Neuron (in vitro differentiated cells): ENCODE measurements around the gene UBR1.
"Not testable (repeated sequence)": the region's sequence is repeated elsewhere in the genome, so short reads cannot be mapped to it uniquely, and the experiment has no call there.

Experiments used
- H2AFZ ChIP-seq: one replicate; pipeline ENCODE4 v1.6.1; 2013; ENCODE audit warnings: low read depth, mild to moderate bottlenecking, inconsistent platforms, low read length, moderate library complexity
- H3K27me3 ChIP-seq: one replicate; pipeline ENCODE4 v1.6.1; 2013; ENCODE audit warnings: low read length; ENCODE audit not compliant: insufficient read depth
- H3K36me3 ChIP-seq: one replicate; pipeline ENCODE4 v1.6.1; 2013; ENCODE audit warnings: low read length; ENCODE audit not compliant: insufficient read depth
- H3K4me1 ChIP-seq: one replicate; pipeline ENCODE4 v1.6.1; 2013; ENCODE audit warnings: low read length; ENCODE audit not compliant: insufficient read depth
- H3K4me3 ChIP-seq: 2 replicates; pipeline ENCODE4 v1.5.1; 2013; ENCODE audit warnings: mild to moderate bottlenecking, low read length, moderate library complexity
- H3K9me3 ChIP-seq: one replicate; pipeline ENCODE4 v1.6.1; 2013; ENCODE audit warnings: low read length

The UBR1 gene

DNA sequence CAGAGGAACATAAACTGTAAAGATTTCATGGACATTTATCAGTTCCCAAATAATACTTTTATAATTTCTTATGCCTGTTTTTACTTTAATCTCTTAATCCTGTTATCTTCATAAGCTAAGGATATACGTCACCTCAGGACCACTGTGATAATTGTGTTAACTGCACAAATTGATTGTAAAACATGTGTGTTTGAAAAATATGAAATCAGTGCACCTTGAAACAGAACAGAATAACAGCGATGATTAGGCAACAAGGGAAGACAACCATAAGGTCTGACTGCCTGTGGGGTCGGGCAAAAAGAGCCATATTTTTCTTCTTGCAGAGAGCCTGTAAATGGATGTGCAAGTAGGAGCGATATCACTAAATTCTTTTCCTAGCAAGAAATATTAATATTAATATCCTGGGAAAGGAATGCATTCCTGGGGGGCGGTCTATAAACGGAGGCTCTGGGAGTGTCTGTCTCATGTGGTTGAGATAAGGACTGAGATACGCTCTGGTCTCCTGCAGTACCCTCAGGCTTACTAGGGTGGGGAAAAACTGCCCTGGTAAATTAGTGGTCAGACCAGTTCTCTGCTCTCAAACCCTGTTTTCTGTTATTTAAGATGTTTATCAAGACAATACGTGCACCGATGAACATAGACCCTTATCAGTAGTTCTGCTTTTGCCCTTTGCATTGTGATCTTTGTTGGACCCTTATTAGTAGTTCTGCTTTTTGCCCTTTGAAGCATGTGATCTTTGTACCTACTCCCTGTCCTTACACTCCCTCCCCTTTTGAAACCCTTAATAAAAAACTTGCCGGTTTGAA is 22.5 kb upstream of the UBR1 start:
- H3K36me3 ChIP-seq, H3K4me3 ChIP-seq, H3K9me3 ChIP-seq, H3K4me1 ChIP-seq, H2AFZ ChIP-seq, H3K27me3 ChIP-seq: not testable (repeated sequence)

GRCh38 chr15:43127752-43128151 is 21.9 kb upstream of the UBR1 start:
- Histone ChIP-seq H3K27me3 (no peaks in the 10 kb centered on the region), H3K9me3 (no peaks in the 10 kb centered on the region), H3K36me3 (no peaks in the 10 kb centered on the region), H3K4me1 (peaks cover 5% of the 10 kb centered on the region), H2AFZ (no peak overlapping the region), H3K4me3 (no peak overlapping the region)

GRCh38 chr15:43126356-43126755 is 20.5 kb upstream of the UBR1 start:
- no peaks in the 10 kb centered on the region for H3K9me3 ChIP-seq
- H3K36me3 ChIP-seq: no peaks in the 10 kb centered on the region
- no peaks in the 10 kb centered on the region for H3K27me3 ChIP-seq
- peaks cover 8% of the 10 kb centered on the region for H3K4me1 ChIP-seq
- H2AFZ ChIP-seq: no peak overlapping the region
- H3K4me3 ChIP-seq: no peak overlapping the region

- no peaks in the 10 kb centered on the region for H3K9me3 ChIP-seq
- H3K4me3 ChIP-seq: no peak overlapping the region
- peaks cover 6% of the 10 kb centered on the region for H3K27me3 ChIP-seq
- no peak overlapping the region for H2AFZ ChIP-seq
- H3K4me1 ChIP-seq: peaks cover 8% of the 10 kb centered on the region
- H3K36me3 ChIP-seq: no peaks in the 10 kb centered on the region
Measured at GRCh38 chr15:43125100-43125661, 19.3 kb upstream of the UBR1 start.

DNA sequence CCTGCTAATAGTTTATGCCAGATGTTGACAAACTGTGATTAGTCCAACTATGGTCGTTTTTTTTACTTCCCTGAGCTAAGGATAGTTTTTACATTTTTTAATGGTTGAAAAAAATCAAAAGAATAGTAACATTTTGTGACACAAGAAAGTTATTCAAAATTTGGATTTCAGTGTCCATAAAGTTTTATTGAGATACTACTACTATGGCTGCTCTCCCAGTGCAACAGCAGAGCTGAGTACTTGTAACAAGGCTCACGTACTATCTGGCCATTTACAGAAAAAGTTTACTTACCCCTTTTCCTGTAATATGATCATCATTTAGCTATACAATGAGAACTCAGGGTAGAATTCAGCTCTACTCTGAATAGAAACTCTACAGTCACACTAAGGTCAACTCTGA is 16.0 kb upstream of the UBR1 start:
- Histone ChIP-seq H3K36me3 (no peaks in the 10 kb centered on the region), H3K4me3 (no peak overlapping the region)

DNA sequence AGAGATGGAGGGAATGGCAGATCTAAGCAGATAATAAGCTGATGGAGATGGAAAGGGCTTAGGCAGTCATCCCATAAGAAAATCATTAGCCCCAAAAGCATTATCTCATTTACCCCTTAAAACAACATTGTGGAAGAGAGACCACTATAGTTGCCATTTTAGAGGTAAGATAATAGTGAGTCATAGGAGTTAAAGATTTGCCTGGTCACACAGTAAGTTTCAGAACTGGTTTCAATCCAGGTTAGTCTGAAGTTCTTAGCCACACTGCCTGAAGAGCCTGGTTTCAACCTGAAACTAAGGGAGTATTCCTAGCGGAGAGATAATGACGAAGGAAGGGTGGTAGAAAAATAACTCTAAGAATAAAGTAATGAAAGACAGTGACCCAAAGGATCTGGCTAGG is 13.0 kb upstream of the UBR1 start:
- H3K4me1 ChIP-seq: peaks cover 8% of the 10 kb centered on the region
- no peak overlapping the region for H2AFZ ChIP-seq
- H3K9me3 ChIP-seq: no peaks in the 10 kb centered on the region
- no peaks in the 10 kb centered on the region for H3K36me3 ChIP-seq
- H3K27me3 ChIP-seq: peaks cover 8% of the 10 kb centered on the region
- no peak overlapping the region for H3K4me3 ChIP-seq

More for the DNA sequence above, 16.0 kb upstream of the UBR1 start:
- Histone ChIP-seq H2AFZ (no peak overlapping the region), H3K27me3 (peaks cover 8% of the 10 kb centered on the region), H3K9me3 (no peaks in the 10 kb centered on the region), H3K4me1 (peaks cover 8% of the 10 kb centered on the region)

GRCh38 chr15:43118286-43118685 is 12.4 kb upstream of the UBR1 start:
- no peak overlapping the region for H2AFZ ChIP-seq
- no peaks in the 10 kb centered on the region for H3K9me3 ChIP-seq
- H3K36me3 ChIP-seq: no peaks in the 10 kb centered on the region
- no peak overlapping the region for H3K4me3 ChIP-seq
- peaks cover 8% of the 10 kb centered on the region for H3K27me3 ChIP-seq
- peaks cover 5% of the 10 kb centered on the region for H3K4me1 ChIP-seq

DNA sequence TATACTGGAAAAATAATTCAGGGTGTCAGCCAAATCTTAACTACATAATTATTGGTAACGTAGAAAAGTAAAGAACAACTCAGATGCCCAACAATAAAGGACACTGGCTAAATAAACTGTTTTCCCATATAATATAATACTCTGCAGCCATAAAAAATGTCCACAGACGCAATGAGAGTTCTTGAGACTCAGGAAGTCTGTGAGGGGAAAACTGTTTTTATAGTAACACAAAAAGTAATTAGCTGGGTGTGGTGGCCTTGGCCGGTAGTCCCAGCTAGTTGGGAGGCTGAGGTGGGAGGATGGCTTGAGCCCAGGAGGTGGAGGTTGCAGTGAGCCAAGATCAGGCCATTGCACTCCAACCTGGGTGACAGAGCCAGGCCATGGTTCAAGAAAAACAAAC is 5.5 kb upstream of the UBR1 start:
- Histone ChIP-seq H3K4me1 (no peaks in the 10 kb centered on the region), H3K27me3 (no peaks in the 10 kb centered on the region), H2AFZ (no peak overlapping the region), H3K36me3 (no peaks in the 10 kb centered on the region), H3K9me3 (no peaks in the 10 kb centered on the region), H3K4me3 (no peak overlapping the region)

DNA sequence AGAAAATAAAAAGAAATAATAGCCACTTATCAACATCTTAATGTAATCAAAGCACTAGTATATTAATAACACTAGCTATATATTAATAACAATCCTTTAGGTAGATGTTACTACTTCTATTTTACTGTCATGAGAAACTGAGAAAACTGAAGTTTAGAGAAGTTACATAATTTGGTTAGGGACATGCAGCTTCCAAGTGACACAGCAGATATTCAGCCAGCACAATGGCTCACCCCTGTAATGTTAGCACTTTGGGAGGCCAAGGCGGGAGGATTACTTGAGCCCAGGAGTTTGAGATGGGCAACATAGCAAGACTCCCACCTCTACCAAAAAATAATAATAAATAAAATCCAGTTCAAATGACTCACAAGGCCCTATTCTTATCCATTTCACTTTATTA is 1.9 kb upstream of the UBR1 start:
- H3K4me1 ChIP-seq: peaks cover 14% of the 10 kb centered on the region
- H3K9me3 ChIP-seq: no peaks in the 10 kb centered on the region

DNA sequence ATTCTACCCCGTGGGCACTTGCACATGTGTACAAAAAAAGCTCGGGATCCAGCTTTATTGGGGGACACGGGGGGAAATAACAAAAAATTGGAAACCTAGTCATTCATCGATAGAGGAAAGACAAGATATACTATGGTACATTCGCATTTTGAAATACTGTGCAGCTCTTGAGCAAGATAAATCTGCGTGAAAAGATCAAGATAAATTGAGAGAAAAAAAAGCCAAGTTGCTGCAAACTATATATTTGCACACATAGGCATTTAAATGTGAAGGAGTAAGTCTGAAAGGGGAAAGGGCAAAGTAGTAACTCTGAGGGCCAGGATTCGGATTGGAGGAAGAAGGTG is 620 bp upstream of the UBR1 start:
- Histone ChIP-seq H2AFZ (peak overlapping the region; percentile 64), H3K4me3 (peak overlapping the region; percentile 90), H3K9me3 (no peaks in the 10 kb centered on the region), H3K36me3 (peaks cover 19% of the 10 kb centered on the region), H3K27me3 (no peaks in the 10 kb centered on the region), H3K4me1 (peaks cover 14% of the 10 kb centered on the region)

More for the DNA sequence above, 1.9 kb upstream of the UBR1 start:
- Histone ChIP-seq H2AFZ (no peak overlapping the region), H3K4me3 (no peak overlapping the region), H3K27me3 (no peaks in the 10 kb centered on the region), H3K36me3 (peaks cover 14% of the 10 kb centered on the region)

DNA sequence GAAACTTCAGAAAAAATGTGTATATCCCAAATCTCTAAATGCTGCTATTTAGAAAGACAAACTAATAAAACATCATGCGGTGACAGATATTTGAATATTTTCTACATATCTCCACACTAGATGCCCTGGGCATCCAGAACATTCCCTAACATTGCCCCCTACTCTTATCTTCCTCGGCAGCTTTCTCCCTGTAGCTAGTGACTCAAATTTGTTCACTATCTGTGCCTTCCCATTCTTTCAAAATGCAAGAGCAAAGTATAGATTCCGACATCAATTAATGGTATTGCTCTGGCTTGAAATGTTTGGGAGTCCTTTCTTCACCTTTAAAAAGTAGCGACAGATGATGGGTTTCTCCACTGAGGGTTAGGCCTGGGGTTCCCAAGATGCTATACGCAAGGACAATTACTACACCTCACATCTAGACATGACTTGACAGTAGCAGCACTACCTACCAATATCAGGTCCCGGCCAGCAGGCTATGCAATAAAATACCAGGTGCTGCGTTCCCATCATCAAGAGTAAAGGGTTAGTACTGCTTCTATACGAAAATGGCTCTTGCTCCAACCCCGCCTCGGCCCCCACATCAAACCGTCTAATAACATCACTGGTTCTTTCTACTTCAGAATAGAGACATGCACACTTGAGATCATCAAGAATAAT is 631 bp downstream of the UBR1 start:
- peaks cover 4% of the 10 kb centered on the region for H3K9me3 ChIP-seq
- H2AFZ ChIP-seq: peak overlapping the region; percentile 64
- peaks cover 14% of the 10 kb centered on the region for H3K4me1 ChIP-seq
- H3K27me3 ChIP-seq: no peaks in the 10 kb centered on the region
- H3K4me3 ChIP-seq: peak overlapping the region; percentile 90
- H3K36me3 ChIP-seq: peaks cover 30% of the 10 kb centered on the region

DNA sequence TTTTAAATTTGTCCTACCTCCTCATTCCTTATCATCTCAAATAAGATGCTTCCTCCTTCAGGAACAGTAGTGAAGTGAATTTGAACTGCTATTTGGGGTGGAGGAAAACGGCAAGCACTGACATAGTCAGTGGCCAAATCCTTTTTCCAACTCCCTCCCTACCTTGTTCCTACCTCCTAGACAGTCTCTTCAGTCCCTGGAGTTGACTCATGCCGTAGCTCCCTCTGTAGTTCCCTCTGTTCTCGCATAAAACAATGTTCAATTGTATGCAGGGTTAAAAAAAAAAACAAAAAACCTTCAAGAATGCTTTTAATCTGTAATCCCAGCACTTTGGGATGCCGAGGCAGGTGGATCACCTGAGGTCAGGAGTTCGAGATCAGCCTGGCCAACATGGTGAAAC is 1.4 kb downstream of the UBR1 start:
- peak overlapping the region; percentile 90 for H3K4me3 ChIP-seq

DNA sequence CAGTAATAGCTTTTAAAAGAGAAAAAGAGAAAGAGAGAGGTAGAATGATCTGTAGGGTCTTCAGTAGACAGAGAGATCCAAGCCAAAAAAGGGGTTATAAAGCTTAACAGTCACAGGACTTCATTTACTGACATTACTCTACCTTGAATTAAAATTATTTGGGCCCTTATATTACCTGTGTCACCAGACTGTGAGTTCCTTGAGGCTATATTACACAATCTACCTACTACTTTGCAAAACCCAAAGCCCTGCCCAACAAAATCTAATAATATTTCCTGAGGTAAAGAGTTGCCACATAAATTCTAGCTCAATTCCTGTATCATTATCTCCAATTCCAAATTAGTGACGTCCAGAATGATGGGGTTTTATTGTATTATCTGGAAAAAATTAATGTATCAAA is 1.9 kb downstream of the UBR1 start:
- no peaks in the 10 kb centered on the region for H3K27me3 ChIP-seq
- H3K36me3 ChIP-seq: peaks cover 40% of the 10 kb centered on the region
- peaks cover 14% of the 10 kb centered on the region for H3K4me1 ChIP-seq
- no peak overlapping the region for H2AFZ ChIP-seq
- H3K4me3 ChIP-seq: no peak overlapping the region
- H3K9me3 ChIP-seq: peaks cover 4% of the 10 kb centered on the region

More for the DNA sequence above, 1.4 kb downstream of the UBR1 start:
- peaks cover 37% of the 10 kb centered on the region for H3K36me3 ChIP-seq
- no peak overlapping the region for H2AFZ ChIP-seq
- H3K4me1 ChIP-seq: peaks cover 14% of the 10 kb centered on the region
- H3K27me3 ChIP-seq: no peaks in the 10 kb centered on the region
- H3K9me3 ChIP-seq: peaks cover 4% of the 10 kb centered on the region
